ENCODE results near the gene DKC1.

- TF ChIP-seq CREB1 (CRISPR knock-in tag; IDR thresholded peaks at IDR 0.05; ENCODE audit: low read depth) (no peak), EZH2 (IDR thresholded peaks at IDR 0.05; ENCODE audit: low read depth, unreplicated experiment) (no peak), STAT1 (IDR thresholded peaks at IDR 0.05; ENCODE audit: unreplicated experiment) (no peak), POLR2AphosphoS5 (IDR thresholded peaks at IDR 0.05; ENCODE audit: low read depth) (no peak), CTCF (conservative IDR thresholded peaks at IDR 0.05; ENCODE audit: low read depth in 2 of 2) (no peak), REST (IDR thresholded peaks at IDR 0.05; ENCODE audit: unreplicated experiment) (no peak), ZNF331 (CRISPR knock-in tag; IDR thresholded peaks at IDR 0.05; ENCODE audit: low read depth) (no peak), JUNB (IDR thresholded peaks at IDR 0.05; ENCODE audit: unreplicated experiment) (no peak)
Observed at GRCh38 chrX:154731881-154732280, 30.8 kb upstream of the DKC1 start.

All from GM23338 (cell line).